GM12878 (cell line): ENCODE measurements around the gene FMR1.

Experiments used
- BACH1 ChIP-seq: fragments of 450-650 bp; IDR thresholded peaks from 2 replicates; pipeline ENCODE4 v1.6.1; 2017; ENCODE audit warnings: mild to moderate bottlenecking, borderline replicate concordance
- BMI1 ChIP-seq: fragments of 450-650 bp; IDR thresholded peaks from 2 replicates; pipeline ENCODE4 v1.6.1; 2016; ENCODE audit warnings: mild to moderate bottlenecking, moderate library complexity, borderline replicate concordance
- CEBPB ChIP-seq, 2 experiments: fragments of 150-350 bp in 1 of 2; IDR thresholded peaks; 2 replicates each; pipeline ENCODE4 v1.6.1; 2012 to 2014; ENCODE audit warnings: low read depth in 2 of 2, low read length in 2 of 2, borderline replicate concordance in 1 of 2, inconsistent platforms in 1 of 2
- CHD2 ChIP-seq: IDR thresholded peaks from 2 replicates; pipeline ENCODE4 v1.6.1; 2011; ENCODE audit warnings: low read depth, low read length, improper control_type of control experiment, borderline replicate concordance
- FOS ChIP-seq: IDR thresholded peaks from 3 replicates; pipeline ENCODE4 v1.6.1; 2011; ENCODE audit warnings: borderline replicate concordance; ENCODE audit not compliant: insufficient read length; ENCODE audit errors: extremely low read depth
- MYC ChIP-seq: IDR thresholded peaks from 2 replicates; pipeline ENCODE4 v1.6.1; 2011; ENCODE audit warnings: mild to moderate bottlenecking, low read length, moderate library complexity, inconsistent platforms; ENCODE audit not compliant: insufficient read depth, insufficient replicate concordance, insufficient read length, severe bottlenecking
- NFIC ChIP-seq: IDR thresholded peaks from 2 replicates; pipeline ENCODE4 v1.6.1; 2012; ENCODE audit warnings: low read depth, mild to moderate bottlenecking, inconsistent platforms, low read length, moderate library complexity
- NRF1 ChIP-seq: conservative IDR thresholded peaks from 2 replicates; pipeline ENCODE4 v1.6.1; 2011; ENCODE audit warnings: mild to moderate bottlenecking, low read depth, low read length, improper control_type of control experiment
- POLR2AphosphoS5 ChIP-seq: IDR thresholded peaks from 2 replicates; pipeline ENCODE4 v1.6.1; 2011; ENCODE audit warnings: mild to moderate bottlenecking, low read length, inconsistent platforms
- SP1 ChIP-seq: IDR thresholded peaks from one replicate; pipeline ENCODE4 v1.6.1; 2011; ENCODE audit warnings: low read depth, low read length
- SREBF2 ChIP-seq: IDR thresholded peaks from 2 replicates; pipeline ENCODE4 v1.6.1; 2012; ENCODE audit warnings: mild to moderate bottlenecking, low read length
- YY1 ChIP-seq: IDR thresholded peaks from 2 replicates; pipeline ENCODE4 v1.6.1; 2011; ENCODE audit warnings: low read depth, mild to moderate bottlenecking, low read length
- ZNF687 ChIP-seq: fragments of 450-650 bp; IDR thresholded peaks from 2 replicates; pipeline ENCODE4 v1.6.1; 2017; ENCODE audit warnings: mild to moderate bottlenecking, moderate library complexity
- TF ChIP-seq, protein P1 (sequence below), 3 experiments: IDR thresholded peaks in 2 of 3; conservative IDR thresholded peaks in 1 of 3; 2 replicates each; pipeline ENCODE4 v1.5.1; 2011; ENCODE audit warnings: low read depth in 3 of 3, low read length in 3 of 3, mild to moderate bottlenecking in 3 of 3, control low read depth in 2 of 3, moderate library complexity in 2 of 3, inconsistent platforms in 1 of 3, mixed read lengths in 1 of 3; ENCODE audit not compliant: control insufficient read depth in 2 of 3, insufficient read depth in 1 of 3; ENCODE audit errors: extremely low read depth in 1 of 3

DNA sequence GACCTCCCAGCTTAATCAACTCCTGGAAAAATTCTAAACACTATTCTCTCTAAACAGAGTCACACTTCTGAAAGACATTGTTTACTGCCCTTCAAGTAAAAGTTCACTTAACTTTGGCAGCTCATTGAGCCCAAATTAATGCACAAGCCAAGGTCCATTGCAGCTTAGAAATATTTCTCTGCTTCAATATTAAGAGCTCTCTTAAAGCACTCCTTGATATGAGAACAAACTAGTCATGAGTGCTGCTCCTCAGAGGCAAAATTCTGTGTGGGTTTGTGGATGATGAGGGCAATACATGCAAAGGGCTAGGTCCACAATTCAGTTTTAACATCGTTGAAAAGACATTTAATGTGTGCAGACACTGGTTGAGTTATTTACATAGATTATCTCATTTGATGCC is 12.8 kb upstream of the FMR1 start:
- TF ChIP-seq, protein P1, sequence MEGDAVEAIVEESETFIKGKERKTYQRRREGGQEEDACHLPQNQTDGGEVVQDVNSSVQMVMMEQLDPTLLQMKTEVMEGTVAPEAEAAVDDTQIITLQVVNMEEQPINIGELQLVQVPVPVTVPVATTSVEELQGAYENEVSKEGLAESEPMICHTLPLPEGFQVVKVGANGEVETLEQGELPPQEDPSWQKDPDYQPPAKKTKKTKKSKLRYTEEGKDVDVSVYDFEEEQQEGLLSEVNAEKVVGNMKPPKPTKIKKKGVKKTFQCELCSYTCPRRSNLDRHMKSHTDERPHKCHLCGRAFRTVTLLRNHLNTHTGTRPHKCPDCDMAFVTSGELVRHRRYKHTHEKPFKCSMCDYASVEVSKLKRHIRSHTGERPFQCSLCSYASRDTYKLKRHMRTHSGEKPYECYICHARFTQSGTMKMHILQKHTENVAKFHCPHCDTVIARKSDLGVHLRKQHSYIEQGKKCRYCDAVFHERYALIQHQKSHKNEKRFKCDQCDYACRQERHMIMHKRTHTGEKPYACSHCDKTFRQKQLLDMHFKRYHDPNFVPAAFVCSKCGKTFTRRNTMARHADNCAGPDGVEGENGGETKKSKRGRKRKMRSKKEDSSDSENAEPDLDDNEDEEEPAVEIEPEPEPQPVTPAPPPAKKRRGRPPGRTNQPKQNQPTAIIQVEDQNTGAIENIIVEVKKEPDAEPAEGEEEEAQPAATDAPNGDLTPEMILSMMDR (IDR thresholded peaks at IDR 0.05 in 2 of 3, conservative IDR thresholded peaks at IDR 0.05 in 1 of 3; ENCODE audit: control insufficient read depth in 2 of 3, extremely low read depth in 1 of 3, insufficient read depth in 1 of 3, low read depth in 3 of 3, low read length in 3 of 3) = no peak
- TF ChIP-seq BMI1 = no peak
- no peak for TF ChIP-seq MYC
- no peak for TF ChIP-seq CEBPB (IDR thresholded peaks at IDR 0.05; ENCODE audit: borderline replicate concordance in 1 of 2, low read depth in 2 of 2, low read length in 2 of 2)
- no peak for TF ChIP-seq POLR2AphosphoS5
- no peak for TF ChIP-seq NFIC
- no peak for TF ChIP-seq SREBF2
- TF ChIP-seq ZNF687 = no peak
- no peak for TF ChIP-seq FOS
- TF ChIP-seq SP1 = no peak
- TF ChIP-seq NRF1 = no peak
- TF ChIP-seq CHD2 = no peak
- no peak for TF ChIP-seq BACH1
- no peak for TF ChIP-seq YY1
